Measurements from ENCODE around the gene ARHGEF9.

Gene ARHGEF9

GRCh38 chrX:63746715-63747114 lies 38.3 kb downstream of the ARHGEF9 start:
- no peak for DNase-seq (ENCODE audit: low read depth, low spot score)

DNA sequence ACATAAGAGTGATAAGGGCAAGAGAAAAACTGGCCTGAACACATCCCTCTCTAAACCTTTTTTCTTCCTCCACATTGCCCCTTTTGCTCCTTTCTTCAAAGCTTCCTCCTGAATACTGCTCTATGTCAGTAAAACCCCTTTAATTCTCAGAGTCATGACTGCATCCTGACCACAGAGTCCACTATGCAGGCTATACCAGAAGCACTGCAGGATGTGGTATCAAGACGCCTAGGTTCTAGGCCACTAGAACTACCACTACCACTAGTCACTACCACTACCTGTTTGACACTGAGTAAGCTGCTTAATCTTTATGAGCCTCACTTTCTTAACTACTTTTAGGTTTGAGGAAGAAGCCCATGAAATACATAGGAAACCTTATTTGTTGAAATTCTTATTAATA lies 38.7 kb downstream of the ARHGEF9 start:
- no peak for DNase-seq (ENCODE audit: low read depth, low spot score)

DNA sequence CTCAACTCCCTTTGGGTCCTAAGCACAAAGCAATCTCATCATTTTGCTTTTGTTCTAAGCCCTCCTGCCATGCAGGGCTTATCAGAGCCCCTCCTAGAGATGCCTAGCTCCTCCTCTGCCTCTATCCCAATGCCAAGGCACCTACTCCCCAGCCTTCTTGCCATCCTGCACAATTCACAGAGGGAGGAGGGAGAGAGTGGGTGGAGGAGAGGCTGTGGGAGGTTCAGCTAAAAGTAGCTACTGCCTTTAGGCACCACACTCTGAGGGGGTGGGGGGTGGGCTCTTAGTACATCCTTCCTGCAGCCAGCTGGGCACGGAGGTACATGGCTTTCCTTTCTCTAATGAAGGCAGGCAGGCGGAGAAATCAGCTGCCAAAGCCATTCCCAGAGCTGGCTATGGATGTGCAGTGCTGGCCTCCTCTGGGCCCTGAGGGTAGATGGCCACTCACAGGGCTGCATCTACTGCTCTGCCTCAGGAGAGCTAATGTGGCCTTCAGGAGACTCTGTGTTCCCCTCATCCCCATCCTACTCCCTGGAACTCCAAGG lies 40.1 kb downstream of the ARHGEF9 start:
- DNase-seq (ENCODE audit: low read depth, low spot score) = no peak

DNA sequence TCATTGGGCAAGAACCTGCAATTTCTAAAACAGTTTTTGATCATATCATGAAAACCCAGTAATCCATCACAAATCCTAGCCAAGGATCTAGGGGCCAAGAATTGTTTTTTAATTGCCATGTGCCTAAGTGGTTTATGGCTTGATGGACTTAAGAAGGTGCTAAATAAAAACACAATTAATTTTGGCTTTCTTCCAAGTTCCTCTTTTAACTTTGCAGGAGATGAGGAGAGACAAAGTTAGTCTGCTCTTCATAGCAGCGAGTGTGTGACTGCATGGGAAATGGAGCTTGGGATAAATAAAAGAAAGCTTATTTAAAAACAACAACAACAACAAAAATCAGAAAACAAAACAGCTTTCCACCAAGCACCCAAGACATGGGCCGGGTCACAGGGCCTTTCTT lies 41.4 kb downstream of the ARHGEF9 start:
- DNase-seq (ENCODE audit: low read depth, low spot score) = no peak

DNA sequence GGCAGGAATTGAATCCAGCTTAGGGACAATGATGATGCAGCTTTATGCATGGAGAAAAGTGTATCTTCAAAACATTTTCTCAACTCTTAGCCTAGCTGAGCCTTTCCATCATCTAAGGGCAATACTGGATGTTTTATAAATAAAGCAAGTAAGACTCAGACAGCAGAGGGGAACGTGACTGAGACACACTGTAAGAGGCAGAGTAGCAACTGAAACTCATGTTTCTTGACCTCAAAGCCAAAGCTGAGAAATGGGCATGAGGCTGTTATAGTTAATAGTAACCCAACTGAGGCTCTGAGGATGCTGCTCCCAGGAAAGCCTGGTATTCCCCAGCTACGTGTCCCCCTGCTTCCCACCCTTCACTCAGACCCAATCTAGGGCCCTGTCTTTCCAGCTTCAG lies 44.6 kb downstream of the ARHGEF9 start:
- no peak for DNase-seq (ENCODE audit: low read depth, low spot score)

DNA sequence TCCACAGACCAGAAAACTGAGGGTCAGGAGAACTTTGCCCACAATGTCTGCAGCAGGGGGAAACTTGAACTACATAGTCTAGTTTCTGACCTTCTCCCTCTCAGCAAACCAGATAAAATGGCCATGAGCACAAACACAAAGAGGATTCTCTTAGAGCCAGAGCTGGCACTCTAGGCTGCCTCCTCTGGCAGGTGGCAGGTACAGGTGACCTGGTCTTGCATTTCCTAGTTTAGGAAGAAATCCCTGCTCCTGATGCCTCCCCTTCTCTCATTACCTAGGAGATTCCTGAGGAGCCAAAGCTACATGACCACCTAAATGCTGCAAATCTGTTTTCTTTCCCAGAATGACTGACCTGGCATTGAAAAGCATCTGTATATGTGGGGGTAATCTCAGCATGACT lies 45.1 kb downstream of the ARHGEF9 start:
- DNase-seq (ENCODE audit: low read depth, low spot score) = no peak

GRCh38 chrX:63738696-63739095 lies 46.3 kb downstream of the ARHGEF9 start:
- no peak for DNase-seq (ENCODE audit: low read depth, low spot score)

DNA sequence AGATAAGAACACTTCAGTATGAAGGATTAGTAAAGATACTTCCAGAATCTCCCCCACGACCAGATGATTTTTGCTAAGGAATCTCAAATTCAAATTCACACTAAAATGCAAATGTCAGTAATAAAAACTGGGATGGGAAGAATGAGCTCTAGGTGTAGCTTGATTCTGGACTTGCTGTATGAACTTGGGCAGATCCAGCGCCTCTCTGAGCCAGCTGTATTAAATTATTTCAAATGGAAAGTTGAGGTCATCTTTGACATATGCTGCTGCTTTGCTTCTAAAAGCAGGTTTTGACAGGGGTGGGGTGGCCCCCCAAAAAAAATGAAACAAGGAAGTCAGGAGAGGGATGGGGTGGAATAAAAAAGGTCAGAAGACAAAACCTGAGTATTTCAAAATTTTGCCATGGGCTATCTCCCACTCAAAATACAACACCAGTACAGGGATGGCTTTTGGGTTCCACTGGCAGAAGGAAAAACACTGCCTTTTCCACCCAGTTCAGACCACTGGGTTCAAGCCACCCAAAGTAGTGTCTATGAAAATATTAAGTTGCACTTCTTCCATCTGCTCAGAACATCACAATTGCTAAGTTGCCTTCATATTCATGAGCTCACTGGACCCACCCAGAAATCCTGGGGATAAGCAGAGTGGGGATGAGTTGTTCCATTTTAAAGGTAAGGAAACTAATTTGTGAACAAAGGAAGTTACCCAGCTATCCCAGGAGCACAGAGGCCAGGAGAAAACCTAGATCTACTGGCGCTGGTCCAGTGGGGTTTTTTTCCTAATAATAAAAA lies 47.7 kb downstream of the ARHGEF9 start:
- DNase-seq (ENCODE audit: low read depth, low spot score) = no peak

GRCh38 chrX:63735882-63736281 lies 49.1 kb downstream of the ARHGEF9 start:
- DNase-seq (ENCODE audit: low read depth, low spot score) = no peak

DNA sequence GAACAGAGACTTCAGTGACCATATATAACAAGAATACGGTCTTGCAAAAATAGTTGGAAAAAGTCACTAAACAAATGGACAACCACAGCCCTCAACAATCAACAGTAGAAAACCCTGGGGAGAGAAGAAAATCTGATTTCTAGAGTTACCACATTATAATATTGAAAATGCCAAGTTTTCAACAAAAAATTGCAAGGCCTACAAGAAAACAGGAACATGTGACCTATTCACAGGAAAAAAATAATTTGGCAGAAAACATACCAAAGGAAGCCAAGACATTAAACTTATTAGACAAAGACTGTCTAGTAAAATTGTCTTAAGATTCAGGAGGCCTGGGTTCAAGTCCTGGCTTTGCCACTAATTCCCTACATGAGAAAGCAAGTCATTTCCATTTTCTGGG lies 64.7 kb downstream of the ARHGEF9 start:
- DNase-seq (ENCODE audit: low read depth, low spot score) = no peak

- DNase-seq (ENCODE audit: low read depth, low spot score) = no peak
Measured at GRCh38 chrX:63719633-63720032, 65.4 kb downstream of the ARHGEF9 start.

GRCh38 chrX:63718010-63718694 lies 66.9 kb downstream of the ARHGEF9 start:
- no peak for DNase-seq (ENCODE audit: low read depth, low spot score)

GRCh38 chrX:63713526-63713925 lies 71.5 kb downstream of the ARHGEF9 start:
- no peak for DNase-seq (ENCODE audit: low read depth, low spot score)

GRCh38 chrX:63708801-63709200 lies 76.2 kb downstream of the ARHGEF9 start:
- DNase-seq (ENCODE audit: low read depth, low spot score) = no peak

DNA sequence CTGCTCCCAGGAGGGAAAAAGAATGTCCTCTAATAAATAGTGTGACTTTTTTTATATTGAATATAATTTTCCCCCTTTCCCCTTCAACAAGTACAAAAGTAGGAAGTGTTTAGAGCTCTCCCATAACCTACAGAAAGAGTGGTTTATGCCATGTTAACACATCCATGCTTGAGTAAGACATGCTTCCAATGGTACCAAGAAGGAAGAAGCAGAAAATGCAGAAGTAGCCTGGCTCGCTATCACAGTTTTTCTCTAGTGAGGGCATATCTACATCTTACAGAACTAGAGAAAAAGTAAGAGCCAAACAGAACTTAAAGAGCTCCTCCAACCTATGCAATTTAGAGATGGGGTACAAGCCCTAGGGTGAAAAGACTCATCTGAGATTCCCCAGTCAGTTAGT lies 82.5 kb downstream of the ARHGEF9 start:
- no peak for DNase-seq (ENCODE audit: low read depth, low spot score)

- peak; percentile 13 for DNase-seq (ENCODE audit: low read depth, low spot score)
Measured at GRCh38 chrX:63686878-63687714, 97.9 kb downstream of the ARHGEF9 start.

DNA sequence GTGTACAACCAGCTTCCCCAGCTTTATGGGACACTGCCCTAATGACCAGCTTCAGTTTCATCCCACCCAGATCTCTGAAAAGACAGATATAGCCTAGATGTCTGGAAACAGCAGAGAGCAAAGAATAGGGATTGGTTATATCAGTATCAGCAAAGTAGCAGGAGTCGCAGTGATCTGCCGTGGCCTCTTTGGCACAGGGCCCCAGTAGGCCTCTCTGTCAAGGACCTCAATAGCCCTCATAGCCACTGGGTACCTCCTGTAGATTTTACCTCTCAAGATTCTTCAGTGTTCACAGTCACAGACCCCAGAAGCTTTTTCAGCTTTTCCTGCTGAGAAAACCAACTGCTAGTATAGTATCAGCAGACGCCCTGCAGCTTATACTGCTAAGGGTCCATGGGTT lies 104.6 kb downstream of the ARHGEF9 start:
- DNase-seq (ENCODE audit: low read depth, low spot score) = no peak

GRCh38 chrX:63679432-63679831 lies 105.6 kb downstream of the ARHGEF9 start:
- DNase-seq (ENCODE audit: low read depth, low spot score) = no peak

DNA sequence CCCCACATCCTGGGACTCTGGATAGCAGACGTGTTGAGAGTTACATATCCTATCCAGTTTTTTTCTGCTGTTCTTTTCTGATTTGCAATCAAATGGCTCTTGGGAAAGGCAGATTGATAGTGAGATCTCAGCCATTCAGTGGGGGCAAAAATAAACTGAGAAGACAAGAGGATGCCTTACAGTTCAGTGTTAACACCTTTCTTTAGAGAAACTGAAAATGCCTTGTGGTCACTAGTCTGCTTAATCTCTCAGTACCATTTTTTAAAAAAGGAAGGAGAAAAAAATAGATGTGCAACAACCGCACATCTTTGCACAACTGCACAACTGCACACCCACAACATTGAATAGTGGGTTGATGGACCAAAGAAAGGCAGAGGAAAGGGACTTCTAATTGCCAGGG lies 109.3 kb downstream of the ARHGEF9 start:
- no peak for DNase-seq (ENCODE audit: low read depth, low spot score)

GRCh38 chrX:63673896-63674295 lies 111.1 kb downstream of the ARHGEF9 start:
- DNase-seq (ENCODE audit: low read depth, low spot score) = no peak

DNA sequence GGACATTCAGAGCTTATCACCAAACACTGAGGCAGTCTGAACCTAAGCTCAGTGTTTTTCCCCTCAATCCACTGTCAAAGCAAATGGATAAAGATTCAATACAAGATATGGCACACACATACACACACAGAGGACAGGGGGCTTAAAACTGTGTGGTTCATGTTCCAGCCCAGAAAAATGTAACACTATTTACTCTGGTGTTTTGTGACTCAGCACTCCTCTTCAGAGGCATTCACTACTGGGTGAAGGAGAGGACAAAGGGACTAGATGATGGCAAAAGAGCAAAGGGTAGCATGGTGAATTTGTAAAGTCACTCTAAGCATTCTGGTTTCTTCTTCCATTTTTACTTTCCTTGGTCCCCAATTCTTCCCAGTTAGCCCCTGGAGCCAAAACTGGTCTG lies 120.3 kb downstream of the ARHGEF9 start:
- no peak for DNase-seq (ENCODE audit: low read depth, low spot score)

DNA sequence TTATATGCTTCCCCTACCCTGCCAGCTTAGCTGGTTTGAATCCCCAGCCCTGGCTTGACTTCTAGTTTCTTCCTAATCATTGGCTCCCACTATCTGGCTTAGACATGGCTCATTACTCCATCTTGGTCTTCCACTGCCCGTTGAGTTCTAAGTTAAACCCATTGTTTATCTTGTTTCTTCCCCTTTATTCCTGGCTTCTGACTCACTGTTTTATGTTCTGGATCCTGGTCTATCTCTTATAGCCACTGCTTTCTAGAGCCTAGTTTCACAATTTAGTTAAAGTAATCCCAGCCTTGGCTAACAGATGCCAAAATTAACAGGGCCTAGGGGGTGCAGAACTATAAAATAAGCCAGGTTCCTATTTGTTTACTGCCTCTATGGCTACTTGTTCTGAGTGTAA lies 120.9 kb downstream of the ARHGEF9 start:
- DNase-seq (ENCODE audit: low read depth, low spot score) = no peak

All from smooth muscle cell of the brain vasculature (primary cell).